Vagina (tissue), 2 donors: ENCODE results near the gene NOL4L.

ENCODE experiments used
- POLR2AphosphoS5 ChIP-seq, 2 donors: sonication (generic); formaldehyde crosslinking; IDR thresholded peaks; one replicate each; pipeline ENCODE4 v1.9.0; 2017; ENCODE audit warnings: antibody characterized with exemption in 2 of 2, mild to moderate bottlenecking in 2 of 2, low read depth in 1 of 2; ENCODE audit not compliant: insufficient read depth in 1 of 2
- TF ChIP-seq, protein P1 (sequence below), 3 experiments: fragments of 450-650 bp in 2 of 3; fragments of 200-600 bp in 1 of 3; sonication (generic) in 1 of 3; IDR thresholded peaks; one replicate each; pipeline ENCODE4 v1.5.1; 2017 to 2019; ENCODE audit warnings: antibody characterized with exemption in 3 of 3, mild to moderate bottlenecking in 2 of 3, moderate library complexity in 2 of 3

DNA sequence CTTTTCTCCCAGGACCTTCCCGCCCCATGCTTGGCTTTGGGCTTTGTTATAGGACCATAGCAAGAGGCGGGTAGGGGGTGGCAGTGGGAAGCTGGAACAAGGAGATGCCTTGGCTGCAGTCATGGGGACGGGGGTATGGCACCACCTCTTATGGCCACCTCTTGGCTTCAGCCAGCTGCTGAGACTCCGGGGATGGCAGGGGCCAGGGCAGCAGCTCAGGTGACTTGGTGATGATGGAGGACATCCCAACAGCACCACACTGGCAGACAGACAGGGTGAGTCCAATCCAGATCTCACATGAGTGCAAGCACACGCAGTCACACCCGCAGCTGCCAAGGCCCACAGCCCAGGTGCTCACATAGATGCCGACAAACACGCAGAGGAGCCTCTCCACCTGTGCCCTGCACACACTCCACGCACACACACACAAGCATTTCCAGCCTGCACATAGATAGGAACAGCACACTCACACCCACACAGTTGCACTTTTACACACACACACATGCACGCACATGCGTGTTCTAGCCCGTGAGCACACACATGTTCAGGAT, 6.2 kb downstream of the NOL4L start:
- TF ChIP-seq POLR2AphosphoS5 (IDR thresholded peaks at IDR 0.05; ENCODE audit: insufficient read depth in 1 of 2, low read depth in 1 of 2), result no peak
- TF ChIP-seq, protein P1, sequence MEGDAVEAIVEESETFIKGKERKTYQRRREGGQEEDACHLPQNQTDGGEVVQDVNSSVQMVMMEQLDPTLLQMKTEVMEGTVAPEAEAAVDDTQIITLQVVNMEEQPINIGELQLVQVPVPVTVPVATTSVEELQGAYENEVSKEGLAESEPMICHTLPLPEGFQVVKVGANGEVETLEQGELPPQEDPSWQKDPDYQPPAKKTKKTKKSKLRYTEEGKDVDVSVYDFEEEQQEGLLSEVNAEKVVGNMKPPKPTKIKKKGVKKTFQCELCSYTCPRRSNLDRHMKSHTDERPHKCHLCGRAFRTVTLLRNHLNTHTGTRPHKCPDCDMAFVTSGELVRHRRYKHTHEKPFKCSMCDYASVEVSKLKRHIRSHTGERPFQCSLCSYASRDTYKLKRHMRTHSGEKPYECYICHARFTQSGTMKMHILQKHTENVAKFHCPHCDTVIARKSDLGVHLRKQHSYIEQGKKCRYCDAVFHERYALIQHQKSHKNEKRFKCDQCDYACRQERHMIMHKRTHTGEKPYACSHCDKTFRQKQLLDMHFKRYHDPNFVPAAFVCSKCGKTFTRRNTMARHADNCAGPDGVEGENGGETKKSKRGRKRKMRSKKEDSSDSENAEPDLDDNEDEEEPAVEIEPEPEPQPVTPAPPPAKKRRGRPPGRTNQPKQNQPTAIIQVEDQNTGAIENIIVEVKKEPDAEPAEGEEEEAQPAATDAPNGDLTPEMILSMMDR (IDR thresholded peaks at IDR 0.05), result no peak
